Kidney epithelial cell (primary cell): ENCODE results near the gene NOP14. TPM values are rescaled to one million over a fixed set of nuclear protein-coding genes. Genes with fewer than 3 reads are reported as not detected.

Experiments
- DNase-seq: peaks from one replicate; pipeline ENCODE4 v3.0.0-alpha.2; 2010; ENCODE audit warnings: low read depth
- H3K27me3 ChIP-seq: 2 replicates; pipeline ENCODE4 v1.6.0; 2011; ENCODE audit warnings: low read length; ENCODE audit not compliant: control insufficient read depth, insufficient read depth
- H3K36me3 ChIP-seq: 2 replicates; pipeline ENCODE4 v1.5.1; 2011; ENCODE audit warnings: low read length; ENCODE audit not compliant: control insufficient read depth, insufficient read depth
- H3K4me3 ChIP-seq: 2 replicates; pipeline ENCODE4 v1.5.1; 2011; ENCODE audit warnings: low read depth, mild to moderate bottlenecking, control low read depth, low read length
- CTCF ChIP-seq: IDR thresholded peaks from 2 replicates; pipeline ENCODE4 v1.5.1; 2011; ENCODE audit warnings: mild to moderate bottlenecking, moderate library complexity, low read length, control low read depth, inconsistent platforms; ENCODE audit not compliant: insufficient read depth, poor library complexity, severe bottlenecking
- total RNA-seq: library from RNA; depleted of rRNA; stranded (reverse); fragments of >200 nt; gene quantifications from 2 replicates; pipeline ENCODE4 v1.2.3, GENCODE V29; 2015

NOP14 gene
- total RNA-seq, 1 donor from 2014 or later: 35.2 TPM

- no peak for DNase-seq
- no peak for TF ChIP-seq CTCF
- peak overlapping the region; percentile 79 for H3K4me3 ChIP-seq
- peaks cover 8% of the 10 kb centered on the region for H3K36me3 ChIP-seq
- H3K27me3 ChIP-seq: no peaks in the 10 kb centered on the region
These were observed 29.6 kb downstream of the NOP14 start for GRCh38 chr4:2933566-2934076.

- no peak for TF ChIP-seq CTCF
- DNase-seq: no peak
- Histone ChIP-seq H3K36me3 (peaks cover 8% of the 10 kb centered on the region), H3K27me3 (no peaks in the 10 kb centered on the region), H3K4me3 (peak overlapping the region; percentile 79)
These were observed 30.1 kb downstream of the NOP14 start for GRCh38 chr4:2932951-2933565.

GRCh38 chr4:2932321-2932950, 30.8 kb downstream of the NOP14 start:
- H3K4me3 ChIP-seq: no peak overlapping the region
- H3K36me3 ChIP-seq: peaks cover 8% of the 10 kb centered on the region
- DNase-seq: no peak
- H3K27me3 ChIP-seq: no peaks in the 10 kb centered on the region
- TF ChIP-seq CTCF: no peak

GRCh38 chr4:2931512-2932301, 31.5 kb downstream of the NOP14 start:
- H3K36me3 ChIP-seq: peaks cover 6% of the 10 kb centered on the region
- no peak for DNase-seq
- no peaks in the 10 kb centered on the region for H3K27me3 ChIP-seq
- TF ChIP-seq CTCF: no peak
- no peak overlapping the region for H3K4me3 ChIP-seq

- peak; percentile 5 for TF ChIP-seq CTCF
- no peaks in the 10 kb centered on the region for H3K27me3 ChIP-seq
- peaks cover 6% of the 10 kb centered on the region for H3K36me3 ChIP-seq
- H3K4me3 ChIP-seq: no peak overlapping the region
- DNase-seq: no peak
These were observed 32.3 kb downstream of the NOP14 start for GRCh38 chr4:2930758-2931511.
